Jurkat, Clone E6-1 (cell line): Measurements from ENCODE around the gene ARAF.
A peak's percentile ranks its signal among the peaks of the same experiment; 100 is the strongest.

ENCODE experiments used
- DNase-seq: peaks from one replicate; pipeline ENCODE4 v3.0.0-alpha.2; 2011; ENCODE audit warnings: low read depth, low spot score
- H3K4me3 ChIP-seq: 2 replicates; pipeline ENCODE4 v1.5.1; 2011; ENCODE audit warnings: mild to moderate bottlenecking, low read length, control low read depth, moderate library complexity

The ARAF gene

DNA sequence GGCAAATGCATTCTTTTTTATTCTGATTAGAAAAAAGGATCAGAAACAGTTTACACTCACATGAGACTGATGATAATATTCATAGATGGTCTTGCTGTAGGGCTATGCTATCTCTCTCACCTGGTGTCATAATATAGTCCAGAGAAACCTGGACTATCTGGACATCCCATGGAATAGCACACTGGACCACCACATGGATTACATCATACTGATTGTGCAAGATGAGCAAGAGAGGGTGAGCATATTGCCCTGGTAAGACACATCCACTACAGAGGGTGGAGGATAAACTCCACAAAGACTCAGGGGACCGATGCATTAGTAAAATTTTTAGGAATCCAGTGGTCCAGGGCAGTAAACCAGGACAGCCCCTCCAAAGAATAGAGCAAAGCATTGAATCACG is 50.5 kb downstream of the ARAF start:
- no peak overlapping the region for H3K4me3 ChIP-seq
- DNase-seq, result no peak

DNA sequence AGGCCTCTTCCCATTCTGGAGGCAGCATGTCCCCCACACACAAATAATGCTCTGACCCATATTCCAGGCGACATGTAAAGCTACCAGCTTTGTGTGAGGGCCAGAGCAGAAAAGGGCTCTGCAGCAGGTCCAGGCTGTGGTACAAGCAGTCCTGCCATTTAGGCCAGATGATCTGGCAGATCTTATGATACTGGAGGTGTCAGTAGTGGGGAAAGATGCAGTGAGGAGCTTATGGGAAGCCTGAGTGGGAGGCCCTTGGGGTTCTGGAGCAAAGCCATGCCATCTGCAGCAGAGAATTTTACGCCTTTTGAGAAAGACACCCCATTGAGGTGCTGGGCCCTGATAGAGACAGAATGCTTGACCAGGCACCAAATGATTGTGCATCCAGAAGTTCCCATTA is 50.9 kb downstream of the ARAF start:
- DNase-seq, result no peak
- H3K4me3 ChIP-seq, result no peak overlapping the region

DNA sequence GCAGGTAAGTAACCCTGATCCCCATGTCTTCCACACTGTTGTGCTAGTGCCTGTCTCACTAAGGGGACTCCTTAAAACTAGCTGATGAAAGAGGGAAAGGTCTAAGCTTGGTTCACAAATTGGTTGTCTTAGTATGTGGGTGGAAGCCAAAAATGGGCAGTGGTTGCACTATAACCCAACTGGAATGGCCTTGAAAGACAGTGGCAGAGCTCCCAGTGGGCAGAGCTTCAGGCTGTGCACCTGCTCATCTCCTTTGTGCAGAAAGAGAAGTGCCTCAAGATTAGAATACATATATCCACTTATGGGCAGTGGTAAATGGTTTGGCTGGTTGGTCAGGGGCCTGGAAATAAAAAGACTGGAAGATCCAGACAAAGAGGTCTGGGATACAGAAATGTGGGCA is 51.4 kb downstream of the ARAF start:
- DNase-seq, result no peak
- no peak overlapping the region for H3K4me3 ChIP-seq

DNA sequence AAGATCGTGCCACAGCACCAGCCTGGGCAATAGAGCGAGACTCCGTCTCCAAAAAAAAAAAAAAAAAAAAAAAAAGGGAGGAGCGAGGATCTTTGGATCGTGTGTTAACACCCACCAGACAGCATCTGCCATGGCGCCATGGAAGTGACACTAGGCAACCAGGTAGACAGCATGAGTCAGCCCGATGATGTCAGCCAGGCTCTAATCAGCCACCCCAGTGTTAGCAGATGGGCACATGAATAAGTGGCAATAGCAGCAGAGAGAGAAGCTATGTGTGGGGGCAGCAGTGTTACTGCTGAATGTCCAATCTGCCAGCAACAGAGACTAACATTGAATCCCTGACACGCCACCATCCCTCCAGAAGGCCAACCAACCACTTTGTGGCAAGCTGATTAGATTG is 52.1 kb downstream of the ARAF start:
- H3K4me3 ChIP-seq, result no peak overlapping the region
- DNase-seq, result no peak

DNA sequence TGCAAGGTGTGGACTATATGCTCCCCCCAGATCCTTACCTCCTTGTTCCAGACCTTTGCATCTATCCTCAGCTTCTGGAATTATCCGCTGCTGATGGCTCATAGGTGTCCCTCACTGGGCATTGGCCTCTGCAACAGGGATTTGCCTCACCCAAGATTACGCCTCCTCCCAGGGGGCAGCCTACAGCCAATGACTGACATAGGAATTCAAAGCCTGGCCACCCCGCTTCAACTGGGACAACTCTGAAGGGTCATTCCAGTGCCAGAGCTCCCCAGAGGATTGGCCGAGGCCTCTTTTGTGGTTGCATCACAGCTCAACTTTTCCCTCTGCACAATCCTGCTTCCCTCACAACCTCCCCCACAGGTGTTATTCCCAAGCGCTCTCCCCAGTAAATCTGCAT is 53.6 kb downstream of the ARAF start:
- no peak for DNase-seq

DNA sequence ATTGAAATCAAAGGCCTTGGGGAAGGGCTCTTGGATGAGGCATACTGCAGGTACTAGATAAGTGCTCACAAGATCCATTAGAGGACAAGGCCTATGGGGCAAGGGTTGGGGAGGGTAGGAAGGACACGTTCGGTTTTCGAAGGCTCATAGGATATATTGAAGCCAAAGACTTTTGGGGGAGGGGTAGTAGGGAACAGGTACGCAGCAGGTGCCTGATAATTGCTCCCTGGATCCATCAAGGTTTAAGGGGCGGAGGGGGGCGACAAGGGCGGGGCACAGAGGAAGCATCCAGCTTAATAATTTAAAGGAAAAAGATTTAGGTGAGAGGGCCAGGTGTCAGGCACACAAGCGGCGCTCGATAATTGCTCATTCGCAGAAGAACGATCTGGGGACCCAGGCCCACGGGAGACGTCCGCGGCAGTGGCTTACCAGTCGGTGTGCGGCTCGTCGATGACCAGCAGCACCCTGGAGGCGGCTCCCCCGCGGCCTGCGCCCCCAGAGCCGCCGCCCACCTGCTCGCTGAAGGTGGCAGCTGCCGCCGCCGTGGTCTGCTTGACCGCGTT is 58.0 kb downstream of the ARAF start:
- no peak overlapping the region for H3K4me3 ChIP-seq
- no peak for DNase-seq

More for the DNA sequence above, 53.6 kb downstream of the ARAF start:
- H3K4me3 ChIP-seq, result no peak overlapping the region

DNA sequence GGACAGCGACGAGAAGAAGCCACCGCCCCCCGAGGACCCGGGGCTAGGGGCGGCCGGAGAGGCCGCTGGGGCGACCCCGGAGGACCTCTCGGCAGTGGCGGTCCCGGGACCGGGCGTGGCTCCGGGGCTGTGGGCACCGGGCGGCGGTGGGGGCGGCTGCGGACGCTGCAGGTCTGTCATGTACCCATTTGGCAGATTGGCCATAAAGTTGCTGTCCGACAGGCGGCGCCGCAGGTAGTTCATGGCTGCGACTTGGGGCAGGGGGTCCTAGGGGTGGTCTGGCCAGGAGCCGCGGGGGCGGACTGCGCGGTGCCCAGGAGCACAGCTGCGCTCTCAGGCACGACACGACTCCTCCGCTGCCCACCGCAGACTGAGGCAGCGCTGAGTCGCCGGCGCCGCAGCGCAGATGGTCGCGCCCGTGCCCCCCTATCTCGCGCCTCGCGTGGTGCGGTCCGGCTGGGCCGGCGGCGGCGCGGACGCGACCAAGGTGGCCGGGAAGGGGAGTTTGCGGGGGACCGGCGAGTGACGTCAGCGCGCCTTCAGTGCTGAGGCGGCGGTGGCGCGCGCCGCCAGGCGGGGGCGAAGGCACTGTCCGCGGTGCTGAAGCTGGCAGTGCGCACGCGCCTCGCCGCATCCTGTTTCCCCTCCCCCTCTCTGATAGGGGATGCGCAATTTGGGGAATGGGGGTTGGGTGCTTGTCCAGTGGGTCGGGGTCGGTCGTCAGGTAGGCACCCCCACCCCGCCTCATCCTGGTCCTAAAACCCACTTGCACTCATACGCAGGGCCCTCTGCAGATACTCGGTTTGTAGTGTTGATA is 58.7 kb downstream of the ARAF start, which contains the start of gene SYN1:
Gene SYN1 (minus strand): TSS at position 372 of the 817 bp plus-strand sequence. CDS start 129 bp downstream, at position 243.
- peak within 1 kb of the TSS; percentile 46 for H3K4me3 ChIP-seq
- peak; percentile 68 for DNase-seq

DNA sequence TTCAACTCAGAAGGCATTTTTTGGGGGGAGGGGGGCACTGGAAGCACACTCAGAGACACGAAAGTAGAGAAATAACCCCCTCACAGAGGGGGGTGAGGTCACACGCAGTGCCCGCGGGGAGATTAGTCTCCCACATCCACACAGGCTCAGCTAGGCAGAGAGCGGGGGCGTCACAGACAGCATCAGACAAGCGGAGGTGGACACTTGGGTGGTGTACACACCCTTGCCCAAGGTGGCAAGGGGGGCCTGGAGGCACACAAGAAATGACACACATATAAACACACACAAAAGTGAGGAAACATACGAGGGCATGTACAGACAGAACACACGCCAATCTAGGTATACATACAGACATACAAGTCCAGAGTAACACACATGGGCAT is 59.3 kb downstream of the ARAF start:
- DNase-seq, result no peak
- H3K4me3 ChIP-seq, result no peak overlapping the region
